Keratinocyte (primary cell): ENCODE data around the gene DIP2C.

Experiments
- CTCF ChIP-seq, 3 experiments: IDR thresholded peaks in 1 of 3; conservative IDR thresholded peaks in 1 of 3; optimal IDR thresholded peaks in 1 of 3; 2 replicates in 2 of 3; 3 replicates in 1 of 3; pipeline versions ENCODE3 to v1.5.1; 2011; ENCODE audit warnings: low read length in 3 of 3, mild to moderate bottlenecking in 3 of 3, moderate library complexity in 2 of 3, control low read depth in 1 of 3, inconsistent platforms in 1 of 3; ENCODE audit not compliant: insufficient read depth in 2 of 3; ENCODE audit errors: extremely low read depth in 1 of 3
- EZH2 ChIP-seq: IDR thresholded peaks from one replicate; pipeline ENCODE4 v1.6.1; 2012; ENCODE audit warnings: inconsistent platforms, mild to moderate bottlenecking, low read length, moderate library complexity

DNA sequence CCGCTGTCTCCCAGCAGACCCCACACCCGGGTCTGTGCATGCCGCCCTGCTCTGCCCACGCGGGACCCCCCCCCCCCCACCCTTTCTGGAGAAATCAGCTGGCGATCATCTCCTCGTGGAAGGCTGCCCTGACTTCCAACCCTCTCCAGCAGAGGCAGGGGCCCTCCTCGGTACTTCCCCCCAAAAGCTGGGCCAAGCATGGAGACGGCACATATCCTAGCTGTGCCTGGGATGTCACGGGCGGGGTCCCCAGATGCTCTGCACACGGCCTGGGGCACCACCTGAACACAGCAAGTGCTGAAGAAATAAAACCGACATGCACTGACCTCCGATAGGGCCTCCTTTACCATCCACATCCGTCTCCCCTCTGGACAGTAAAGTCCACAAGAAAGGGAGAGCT lies 96.0 kb downstream of the DIP2C start:
- TF ChIP-seq CTCF (optimal IDR thresholded peaks at IDR 0.05 in 1 of 3, IDR thresholded peaks at IDR 0.05 in 1 of 3, conservative IDR thresholded peaks at IDR 0.05 in 1 of 3; ENCODE audit: extremely low read depth in 1 of 3, insufficient read depth in 2 of 3, low read length in 3 of 3), result no peak
- no peak for TF ChIP-seq EZH2
